Measurements from ENCODE around the gene CARNS1. TPM values are rescaled to one million over a fixed set of nuclear protein-coding genes. Genes with fewer than 3 reads are reported as not detected.
"Not testable (repeated sequence)": the region's sequence is repeated elsewhere in the genome, so short reads cannot be mapped to it uniquely, and the experiment has no call there.

CARNS1 gene
- total RNA-seq, 1 donor from 2014 or later: 1.5 TPM

GRCh38 chr11:67401495-67402191 is 13.8 kb upstream of the CARNS1 start, which contains the start of gene PPP1CA:
Gene PPP1CA, minus strand, starts transcription at chr11:67401858. Its CDS starts 76 bp downstream, at chr11:67401782.
- no peaks in the 10 kb centered on the region for H3K27me3 Mint-ChIP-seq
- peak within 1 kb of the TSS; percentile 86 for H3K4me3 Mint-ChIP-seq
- TF ChIP-seq, protein P1, sequence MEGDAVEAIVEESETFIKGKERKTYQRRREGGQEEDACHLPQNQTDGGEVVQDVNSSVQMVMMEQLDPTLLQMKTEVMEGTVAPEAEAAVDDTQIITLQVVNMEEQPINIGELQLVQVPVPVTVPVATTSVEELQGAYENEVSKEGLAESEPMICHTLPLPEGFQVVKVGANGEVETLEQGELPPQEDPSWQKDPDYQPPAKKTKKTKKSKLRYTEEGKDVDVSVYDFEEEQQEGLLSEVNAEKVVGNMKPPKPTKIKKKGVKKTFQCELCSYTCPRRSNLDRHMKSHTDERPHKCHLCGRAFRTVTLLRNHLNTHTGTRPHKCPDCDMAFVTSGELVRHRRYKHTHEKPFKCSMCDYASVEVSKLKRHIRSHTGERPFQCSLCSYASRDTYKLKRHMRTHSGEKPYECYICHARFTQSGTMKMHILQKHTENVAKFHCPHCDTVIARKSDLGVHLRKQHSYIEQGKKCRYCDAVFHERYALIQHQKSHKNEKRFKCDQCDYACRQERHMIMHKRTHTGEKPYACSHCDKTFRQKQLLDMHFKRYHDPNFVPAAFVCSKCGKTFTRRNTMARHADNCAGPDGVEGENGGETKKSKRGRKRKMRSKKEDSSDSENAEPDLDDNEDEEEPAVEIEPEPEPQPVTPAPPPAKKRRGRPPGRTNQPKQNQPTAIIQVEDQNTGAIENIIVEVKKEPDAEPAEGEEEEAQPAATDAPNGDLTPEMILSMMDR (conservative IDR thresholded peaks at IDR 0.05): peak; percentile 81
- H3K9me3 Mint-ChIP-seq: no peaks in the 10 kb centered on the region
- DNase-seq (ENCODE audit: extremely low spot score, unreplicated experiment): peak; percentile 95
- H3K36me3 Mint-ChIP-seq: no peaks in the 10 kb centered on the region
- no peaks in the 10 kb centered on the region for H3K4me1 Mint-ChIP-seq (ENCODE audit: unreplicated experiment)
- peak within 1 kb of the TSS; percentile 76 for H3K27ac Mint-ChIP-seq

- H3K27me3 Mint-ChIP-seq; H3K27ac Mint-ChIP-seq; DNase-seq (ENCODE audit: extremely low spot score, unreplicated experiment); H3K4me1 Mint-ChIP-seq (ENCODE audit: unreplicated experiment); H3K36me3 Mint-ChIP-seq; H3K9me3 Mint-ChIP-seq: not testable (repeated sequence)
- H3K4me3 Mint-ChIP-seq: peak overlapping the region; percentile 60
Observed at GRCh38 chr11:67402192-67402839, 13.2 kb upstream of the CARNS1 start.

- not testable (repeated sequence) for H3K27me3 Mint-ChIP-seq; H3K4me3 Mint-ChIP-seq; H3K9me3 Mint-ChIP-seq; H3K4me1 Mint-ChIP-seq (ENCODE audit: unreplicated experiment); DNase-seq (ENCODE audit: extremely low spot score, unreplicated experiment); H3K27ac Mint-ChIP-seq; H3K36me3 Mint-ChIP-seq
Observed at GRCh38 chr11:67403085-67403484, 12.4 kb upstream of the CARNS1 start.

DNA sequence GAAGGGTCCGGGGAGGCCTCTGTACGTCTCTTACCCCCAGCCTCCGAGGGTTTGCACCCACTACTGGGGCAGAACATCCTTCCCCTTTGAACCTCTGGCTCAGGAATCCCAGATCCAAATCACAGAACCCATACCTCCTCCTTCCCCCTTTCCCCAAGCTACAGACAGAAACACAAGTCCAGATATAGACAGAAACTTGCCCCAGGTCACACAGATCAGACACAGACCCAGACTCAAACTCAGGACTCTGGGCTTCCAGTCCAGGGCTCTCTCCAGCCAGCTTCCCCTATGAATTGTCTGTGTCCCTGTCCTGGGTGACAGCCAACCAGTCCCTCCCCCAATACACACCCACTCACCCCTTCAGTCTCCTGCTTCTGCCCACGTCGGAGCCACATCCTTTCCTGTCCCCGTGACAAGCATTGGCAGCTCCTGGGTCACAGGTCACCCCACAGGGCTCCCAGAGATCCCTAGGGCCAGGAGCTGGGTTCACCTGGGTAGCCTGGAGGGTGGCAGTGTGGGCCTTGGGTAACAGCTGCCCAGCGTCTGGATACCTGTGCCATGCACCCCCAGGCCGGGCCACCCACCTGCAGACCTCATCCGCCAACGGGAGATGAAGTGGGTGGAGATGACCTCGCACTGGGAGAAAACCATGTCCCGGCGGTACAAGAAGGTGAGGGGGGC is 10.8 kb upstream of the CARNS1 start:
- Mint-ChIP-seq H3K27me3 (peaks cover 7% of the 10 kb centered on the region), H3K36me3 (no peaks in the 10 kb centered on the region), H3K9me3 (no peaks in the 10 kb centered on the region), H3K4me1 (ENCODE audit: unreplicated experiment) (peaks cover 6% of the 10 kb centered on the region), H3K4me3 (no peak overlapping the region), H3K27ac (no peak overlapping the region)
- TF ChIP-seq, protein P1 (conservative IDR thresholded peaks at IDR 0.05): no peak
- DNase-seq (ENCODE audit: extremely low spot score, unreplicated experiment): no peak

DNA sequence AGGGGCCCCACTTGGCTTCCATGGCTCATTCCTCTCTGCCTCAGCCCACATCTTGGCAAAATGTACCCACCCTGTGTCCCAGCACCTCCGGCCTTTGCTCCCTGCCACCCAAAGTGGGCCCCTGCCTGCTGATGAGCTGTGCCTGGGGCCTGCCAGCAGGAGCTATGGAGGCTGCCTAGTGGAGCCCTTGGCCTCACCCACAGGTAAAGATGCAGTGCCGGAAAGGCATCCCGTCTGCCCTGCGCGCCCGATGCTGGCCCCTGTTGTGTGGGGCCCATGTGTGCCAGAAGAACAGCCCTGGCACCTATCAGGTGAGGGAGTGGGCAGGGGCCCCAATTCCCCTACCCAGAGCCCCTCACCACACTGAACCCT is 10.3 kb upstream of the CARNS1 start:
- no peaks in the 10 kb centered on the region for H3K9me3 Mint-ChIP-seq

DNA sequence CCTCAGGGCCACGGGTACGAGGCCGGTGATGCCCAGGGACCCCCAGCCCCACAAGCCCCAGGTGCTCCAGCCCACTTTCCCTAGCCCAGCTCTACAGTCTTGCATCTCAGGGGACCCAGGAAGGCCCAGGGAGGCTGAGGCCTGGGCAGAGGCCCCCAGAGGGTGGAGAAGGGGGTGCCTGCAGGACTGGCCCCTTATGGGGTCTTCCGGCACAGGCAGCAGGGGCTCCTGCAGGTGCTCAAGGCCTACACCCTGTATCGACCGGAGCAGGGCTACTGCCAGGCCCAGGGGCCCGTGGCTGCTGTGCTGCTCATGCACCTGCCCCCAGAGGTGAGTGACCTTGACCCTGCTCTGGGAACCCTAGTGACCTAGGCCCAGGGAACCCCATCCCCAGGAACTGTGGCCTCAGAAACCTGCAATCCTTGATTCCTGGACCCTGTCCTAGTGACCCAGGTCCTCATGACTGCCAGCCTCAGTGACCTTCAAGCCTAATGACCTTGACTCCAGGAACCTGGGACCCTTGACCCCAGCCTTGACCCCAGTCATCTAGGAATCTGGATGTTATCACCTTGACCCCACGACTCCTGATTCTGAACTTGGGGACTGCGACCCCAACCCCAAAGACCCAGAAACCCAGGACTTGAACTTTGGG is 9.7 kb upstream of the CARNS1 start:
- Mint-ChIP-seq H3K36me3 (no peaks in the 10 kb centered on the region), H3K4me1 (ENCODE audit: unreplicated experiment) (peaks cover 6% of the 10 kb centered on the region), H3K9me3 (no peaks in the 10 kb centered on the region), H3K27ac (no peak overlapping the region), H3K4me3 (no peak overlapping the region), H3K27me3 (peaks cover 7% of the 10 kb centered on the region)
- TF ChIP-seq, protein P1 (conservative IDR thresholded peaks at IDR 0.05): no peak
- DNase-seq (ENCODE audit: extremely low spot score, unreplicated experiment): no peak

More for the DNA sequence above, 10.3 kb upstream of the CARNS1 start:
- no peak overlapping the region for H3K27ac Mint-ChIP-seq
- H3K4me3 Mint-ChIP-seq: no peak overlapping the region
- H3K4me1 Mint-ChIP-seq (ENCODE audit: unreplicated experiment): peaks cover 6% of the 10 kb centered on the region
- TF ChIP-seq, protein P1 (conservative IDR thresholded peaks at IDR 0.05): no peak
- H3K36me3 Mint-ChIP-seq: no peaks in the 10 kb centered on the region
- DNase-seq (ENCODE audit: extremely low spot score, unreplicated experiment): no peak
- peaks cover 7% of the 10 kb centered on the region for H3K27me3 Mint-ChIP-seq

Data from type B pancreatic cell (in vitro differentiated cells).